HL-60/S4 (cell line): ENCODE data around the gene SCUBE2.
"Not testable (repeated sequence)": the region's sequence is repeated elsewhere in the genome, so short reads cannot be mapped to it uniquely, and the experiment has no call there.

Experiments used
- in situ Hi-C: fragments of 300-500 bp; cut with MboI; formaldehyde crosslinking; loops from 2 replicates; pipeline ENCODE4 v1.14.3; 2022; ENCODE audit warnings: low sequenced_read_pairs

The SCUBE2 gene

DNA sequence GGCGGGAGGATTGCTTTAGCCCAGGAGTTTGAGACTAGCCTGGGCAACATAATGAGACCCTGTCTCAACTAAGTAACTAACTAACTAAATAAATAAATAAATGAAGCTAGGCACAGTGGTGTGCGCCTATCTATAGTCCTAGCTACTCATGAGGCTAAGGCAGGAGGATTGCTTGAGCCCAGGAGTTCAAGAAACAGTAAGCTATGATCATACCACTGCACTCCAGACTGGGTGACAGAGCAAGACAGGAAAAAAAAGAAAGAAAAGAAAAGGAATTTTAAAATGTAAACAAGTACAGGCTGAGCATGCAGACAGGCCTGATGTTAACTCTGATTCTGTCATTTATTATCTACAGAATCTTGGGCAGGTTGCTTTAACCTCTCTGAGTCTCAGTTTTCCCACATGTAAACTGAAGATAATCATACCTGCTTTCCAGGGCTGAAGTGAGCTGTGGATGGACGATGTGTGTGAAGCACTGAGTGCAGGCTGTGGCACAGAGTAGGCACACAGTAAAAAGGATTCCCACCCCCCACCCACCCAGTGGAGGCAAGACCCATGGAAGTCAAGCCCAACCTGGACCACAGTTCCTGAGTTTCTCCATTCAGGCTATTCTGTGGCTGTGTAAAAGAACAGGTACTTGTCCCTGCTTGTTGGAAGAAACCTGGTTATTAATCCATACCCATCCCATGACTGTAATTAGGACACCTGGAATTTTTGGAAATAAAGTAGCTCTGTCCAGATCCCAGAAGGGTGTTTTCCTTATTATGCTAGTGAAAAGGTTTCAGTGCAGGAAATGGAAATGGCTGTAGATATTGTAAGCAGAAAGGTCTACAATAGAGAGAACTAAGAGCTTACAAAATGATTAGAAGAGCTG, 18.7 kb upstream of the SCUBE2 start:
- in situ Hi-C loops: no loop called here

DNA sequence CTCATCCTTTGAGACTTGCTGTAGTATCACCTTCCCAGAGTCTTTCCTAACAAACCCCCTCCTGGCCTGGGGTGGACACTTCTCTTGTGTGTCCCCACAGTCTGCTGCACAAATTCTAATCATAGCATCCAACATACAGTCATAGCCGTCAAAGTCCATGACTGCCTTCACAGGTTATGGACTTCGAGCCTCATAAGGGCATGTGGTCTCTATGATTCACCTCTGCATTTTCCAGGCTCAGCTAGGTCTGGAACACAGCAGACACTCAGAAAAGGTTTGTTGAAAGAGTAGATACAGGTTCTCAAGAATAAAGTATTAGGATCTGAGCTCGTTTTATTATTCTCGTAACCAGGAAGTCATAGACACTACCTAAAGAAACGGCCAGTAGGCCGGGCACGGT, 13.2 kb upstream of the SCUBE2 start:
- in situ Hi-C loops: no loop called here

DNA sequence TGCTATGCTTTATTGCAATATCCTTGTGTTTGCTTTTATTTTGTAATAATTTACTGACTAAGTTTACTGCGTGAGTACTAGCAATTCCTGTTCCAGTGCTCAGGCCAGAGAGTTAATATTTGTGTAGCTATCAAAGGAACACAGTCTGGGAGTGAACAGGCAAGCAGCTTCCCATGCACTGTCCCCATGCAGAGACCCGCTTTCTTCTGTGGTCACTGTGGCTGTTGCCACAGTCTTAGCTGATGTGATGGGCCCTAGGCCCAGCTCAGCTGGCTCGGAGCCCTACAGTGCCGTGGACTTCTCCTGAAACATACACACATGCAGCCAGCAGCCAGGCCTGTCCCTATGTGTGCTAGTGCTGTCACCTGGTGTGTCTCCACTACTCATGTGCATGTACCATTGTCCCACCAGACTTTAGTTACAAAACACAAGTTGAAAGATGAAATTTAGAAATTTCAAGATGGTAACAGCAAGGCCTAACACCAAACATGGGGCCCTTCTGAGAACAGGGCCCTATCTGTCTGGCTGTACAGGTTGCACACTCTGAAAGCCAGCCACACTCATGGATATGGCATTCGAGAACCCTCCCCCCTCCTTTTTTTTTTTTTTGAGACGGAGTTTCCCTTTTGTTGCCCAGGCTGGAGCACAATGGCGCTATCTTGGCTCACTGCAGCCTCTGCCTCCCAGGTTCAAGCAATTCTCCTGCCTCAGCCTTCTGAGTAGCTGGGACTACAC, 12.3 kb upstream of the SCUBE2 start:
- in situ Hi-C loops: no loop called here

DNA sequence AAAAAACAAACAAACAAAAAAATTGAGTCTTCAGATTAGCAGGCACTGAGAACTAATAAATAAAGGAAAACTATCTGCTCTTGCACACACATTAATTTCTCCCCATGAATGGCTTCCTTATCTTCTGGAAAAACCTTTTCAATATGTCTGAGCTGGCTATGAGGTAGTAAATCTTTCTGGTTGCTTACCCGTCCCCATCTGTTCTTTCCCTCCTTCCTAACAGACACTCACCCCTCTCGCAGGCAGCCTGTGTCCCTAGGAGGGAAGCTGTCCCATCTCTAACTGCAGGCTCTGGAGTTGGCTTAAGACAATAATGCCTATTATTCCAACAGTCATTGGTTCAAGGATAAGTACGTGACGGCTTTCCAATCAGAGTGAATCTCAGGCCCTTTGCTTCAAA, 8.2 kb upstream of the SCUBE2 start:
- in situ Hi-C loops: no loop called here

DNA sequence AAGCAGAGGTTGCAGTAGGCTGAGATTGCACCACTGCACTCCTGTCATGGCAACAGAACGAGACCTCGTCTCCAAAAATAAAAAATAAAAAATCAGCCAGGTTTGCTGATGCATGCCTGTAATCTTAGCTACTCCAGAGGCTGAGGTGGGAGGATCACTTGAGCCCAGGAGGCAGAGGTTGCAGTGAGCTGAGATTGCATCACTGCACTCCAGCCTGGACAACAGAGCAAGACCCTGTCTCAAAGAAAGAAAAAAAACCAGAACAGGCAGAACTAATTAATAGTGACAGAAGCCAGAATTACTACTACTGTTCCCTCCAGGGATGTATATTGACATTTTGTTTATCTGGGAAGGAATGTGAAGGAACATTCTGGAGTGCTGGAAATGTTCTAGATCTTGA, 7.1 kb upstream of the SCUBE2 start:
- in situ Hi-C loops: not testable (repeated sequence)

DNA sequence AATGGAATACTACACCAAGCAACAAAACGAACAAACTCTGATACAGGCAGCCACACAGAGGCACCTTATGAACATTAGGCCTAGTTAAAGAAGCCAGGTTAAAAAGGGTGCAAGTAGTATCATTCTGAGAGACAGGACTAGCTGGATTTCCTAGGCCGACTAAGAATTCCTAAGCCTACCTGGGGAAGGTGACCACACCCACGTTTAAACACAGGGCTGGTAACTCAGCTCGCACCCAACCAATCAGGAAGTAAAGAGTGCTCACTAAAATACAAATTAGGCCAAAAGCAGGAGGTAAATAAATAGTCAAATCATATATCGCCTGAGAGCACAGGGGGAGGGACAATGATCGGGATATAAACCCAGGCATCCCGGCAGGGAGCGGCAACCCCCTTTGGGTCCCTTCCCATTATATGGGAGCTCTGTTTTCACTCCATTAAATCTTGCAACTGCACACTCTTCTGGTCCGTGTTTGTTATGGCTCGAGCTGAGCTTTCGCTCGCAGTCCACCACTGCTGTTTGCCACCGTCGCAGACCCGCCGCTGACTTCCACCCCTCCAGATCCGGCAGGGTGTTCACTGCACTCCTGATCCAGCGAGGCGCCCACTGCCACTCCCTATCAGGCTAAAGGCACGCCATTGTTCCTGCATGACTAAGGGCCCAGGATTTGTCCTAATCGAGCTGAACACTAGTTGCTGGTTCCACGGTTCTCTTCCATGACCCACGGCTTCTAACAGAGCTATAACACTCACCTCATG, 6.0 kb upstream of the SCUBE2 start:
- in situ Hi-C loops: not testable (repeated sequence)

DNA sequence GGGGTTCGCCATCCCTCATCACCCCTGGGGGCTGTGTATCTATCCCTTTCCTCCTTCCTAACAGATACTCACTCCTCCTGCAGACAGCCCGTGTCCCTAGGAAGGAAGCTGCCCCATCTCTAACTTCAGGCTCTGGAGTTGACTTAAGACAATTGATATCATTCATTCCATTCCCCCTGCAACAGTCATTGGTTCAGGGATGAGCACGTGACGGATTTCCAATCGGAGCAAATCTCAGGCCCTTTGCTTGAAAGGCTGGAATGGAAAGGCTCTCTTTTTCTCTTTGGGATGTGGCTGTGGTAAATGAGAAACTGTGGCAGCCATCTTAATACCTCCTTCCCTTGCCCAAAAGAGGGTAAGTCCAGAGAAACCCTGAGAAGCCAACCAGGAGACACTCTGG, 5.0 kb upstream of the SCUBE2 start:
- in situ Hi-C loops: no loop called here

DNA sequence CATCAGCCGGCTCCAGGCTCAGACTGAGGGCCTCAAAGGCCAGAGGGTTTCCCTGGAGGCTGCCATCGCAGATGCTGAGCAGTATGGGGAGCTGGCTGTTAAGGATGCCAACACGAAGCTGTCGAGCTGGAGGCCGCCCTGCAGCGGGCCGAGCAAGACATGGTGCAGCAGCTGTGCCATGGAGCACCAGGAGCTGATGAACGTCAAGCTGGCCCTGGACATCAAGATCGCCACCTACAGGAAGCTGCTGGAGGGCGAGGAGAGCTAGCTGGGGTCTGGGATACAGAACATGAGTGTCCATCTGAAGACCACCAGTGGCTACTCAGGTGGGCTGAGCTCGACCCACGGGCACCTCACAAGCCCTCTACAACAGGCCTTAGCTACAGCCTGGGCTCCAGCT, 4.0 kb upstream of the SCUBE2 start:
- in situ Hi-C loops: no loop called here

DNA sequence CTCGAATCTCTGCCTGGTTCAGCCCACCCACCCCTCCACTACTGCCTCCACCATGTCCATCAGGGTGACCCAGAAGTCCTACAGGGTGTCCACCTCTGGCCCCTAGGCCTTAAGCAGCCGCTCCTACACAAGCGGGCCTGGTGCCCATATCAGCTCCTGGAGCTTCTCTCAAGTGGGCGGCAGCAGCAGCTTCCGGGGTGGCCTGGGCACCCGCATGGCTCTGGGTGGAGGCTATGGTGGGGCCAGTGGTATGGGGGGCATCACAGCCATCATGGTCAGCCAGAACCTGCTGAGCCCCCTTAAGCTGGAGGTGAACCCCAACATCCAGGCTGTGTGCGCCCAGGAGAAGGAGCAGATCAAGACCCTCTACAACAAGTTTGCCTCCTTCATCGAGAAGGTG, 3.0 kb upstream of the SCUBE2 start:
- in situ Hi-C loops: no loop called here

DNA sequence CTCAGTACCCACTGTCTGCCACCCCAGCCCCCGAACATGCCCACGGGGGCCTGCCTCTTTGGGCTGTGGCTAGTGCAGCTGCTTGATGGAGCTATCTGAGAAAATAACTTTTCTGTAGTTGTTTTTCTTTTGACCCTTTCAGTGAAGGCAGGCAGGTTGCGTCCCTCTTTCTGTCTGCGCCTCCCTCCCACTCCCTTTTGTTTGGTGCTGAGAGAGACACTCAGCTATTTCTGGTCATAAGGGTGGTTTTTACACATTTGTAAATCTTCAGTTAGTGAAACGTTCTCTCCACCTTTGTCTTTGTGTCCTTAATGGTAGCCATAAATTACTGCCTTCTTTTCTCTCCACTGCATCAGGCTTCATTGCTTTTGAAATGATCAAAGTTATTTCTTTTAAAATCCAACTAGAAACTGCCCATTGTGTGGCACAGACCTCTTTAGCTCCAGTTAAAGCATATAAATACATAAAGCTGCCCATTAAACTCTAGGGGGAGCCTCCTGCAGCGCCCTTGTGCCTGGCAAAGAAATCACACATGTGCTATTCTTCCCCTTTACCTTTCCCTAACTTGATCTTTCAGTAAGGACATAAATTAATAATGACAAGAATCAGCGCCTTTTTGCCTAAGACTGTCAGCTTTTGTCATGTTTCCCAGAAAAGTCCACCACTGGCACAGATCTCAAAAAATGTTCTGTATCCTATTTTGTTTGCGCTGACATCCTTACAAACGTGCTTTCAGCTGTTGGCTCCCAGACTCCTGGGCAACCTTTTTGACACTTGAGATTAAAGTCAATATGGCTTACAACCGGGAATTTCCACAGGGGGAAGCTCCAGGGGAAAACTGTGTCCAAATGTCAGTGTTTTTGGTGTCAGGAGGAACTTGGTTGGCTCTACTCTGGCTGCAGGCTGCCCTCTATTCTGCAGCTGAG, 1.7 kb upstream of the SCUBE2 start:
- in situ Hi-C loops: no loop called here

DNA sequence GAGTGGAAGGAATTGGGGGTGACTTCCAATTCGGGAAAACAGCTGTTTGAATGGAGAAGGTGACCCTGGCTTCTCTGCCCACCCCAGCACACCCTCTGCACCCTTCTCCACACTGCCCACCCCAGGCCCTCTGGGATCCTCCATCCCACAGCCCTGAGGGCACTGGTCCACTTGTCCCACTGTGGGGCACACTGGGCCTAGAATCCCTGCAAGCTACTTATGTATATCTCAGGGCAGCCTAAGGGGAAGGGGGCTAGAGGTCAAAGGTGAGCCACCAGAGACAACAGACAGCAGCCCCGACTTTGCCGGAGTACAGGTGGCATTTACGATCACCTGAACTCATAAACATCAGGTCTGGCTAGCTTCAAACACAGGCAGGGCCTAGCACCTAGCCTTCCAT, 673 bp upstream of the SCUBE2 start:
- in situ Hi-C loops: no loop called here

DNA sequence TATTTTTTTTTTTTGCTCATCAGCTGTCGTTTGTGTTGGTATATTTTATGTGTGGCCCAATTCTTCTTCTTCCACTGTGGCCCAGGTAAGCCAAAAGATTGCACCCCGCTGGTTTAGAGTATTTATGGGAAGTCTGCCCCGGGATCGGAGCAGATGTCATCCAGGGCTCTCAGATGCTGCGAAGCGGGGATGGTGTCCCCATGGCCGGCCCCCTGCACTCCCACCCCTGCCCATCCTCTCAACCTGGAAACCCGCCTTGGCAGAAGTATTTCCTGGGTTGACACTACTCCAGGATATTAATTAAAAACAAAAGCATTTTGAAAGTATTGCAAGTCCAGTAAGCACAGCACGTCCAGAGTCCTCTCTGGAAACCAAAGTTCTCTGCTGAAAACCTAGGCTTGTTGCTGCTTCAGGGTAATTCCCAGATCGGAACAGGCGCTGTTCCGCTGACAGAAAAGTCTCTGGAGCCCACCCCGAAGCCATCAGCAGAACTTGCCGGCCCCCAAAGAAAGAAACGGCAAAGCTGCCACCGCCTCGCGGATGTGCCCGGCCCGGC, 833 bp downstream of the SCUBE2 start:
- in situ Hi-C loops: no loop called here

DNA sequence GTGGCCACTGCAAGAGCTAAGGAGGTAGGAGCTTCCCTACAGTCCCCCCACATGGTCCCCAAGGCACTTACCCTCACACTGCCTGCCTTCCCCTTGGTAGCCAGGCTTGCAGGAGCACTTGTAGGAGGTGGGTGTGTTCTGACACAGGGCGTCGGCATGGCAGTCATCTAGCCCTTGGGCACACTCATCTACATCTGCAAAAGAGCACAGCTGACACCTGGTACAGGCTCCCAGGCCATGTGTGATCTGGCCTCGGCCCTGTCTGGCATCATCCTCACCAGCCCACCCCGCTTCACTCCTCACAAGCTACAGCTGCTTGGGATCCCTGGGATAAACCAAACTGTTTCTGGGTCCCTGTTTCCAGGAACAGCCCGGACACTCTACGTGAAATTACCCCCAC, 1.8 kb downstream of the SCUBE2 start:
- in situ Hi-C loops: no loop called here

DNA sequence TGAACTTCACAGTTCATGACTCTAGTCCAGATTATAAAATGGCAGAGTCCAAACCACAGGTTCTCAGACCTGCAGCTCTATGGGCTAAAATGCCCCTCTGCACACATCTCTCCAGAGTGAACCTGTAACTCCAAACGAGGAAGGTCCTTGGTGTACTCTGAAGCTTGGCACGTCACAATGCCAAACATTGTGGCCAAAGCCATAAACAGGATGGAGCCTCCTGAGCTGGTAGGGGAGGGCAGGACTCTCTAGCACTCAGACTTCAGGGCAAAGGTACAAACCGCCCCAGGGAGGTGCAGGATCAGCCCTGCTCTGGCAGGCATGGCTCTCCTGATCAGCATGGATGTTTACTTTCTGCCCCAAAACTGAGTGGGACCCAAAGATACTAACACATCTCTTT, 2.3 kb downstream of the SCUBE2 start:
- in situ Hi-C loops: no loop called here

DNA sequence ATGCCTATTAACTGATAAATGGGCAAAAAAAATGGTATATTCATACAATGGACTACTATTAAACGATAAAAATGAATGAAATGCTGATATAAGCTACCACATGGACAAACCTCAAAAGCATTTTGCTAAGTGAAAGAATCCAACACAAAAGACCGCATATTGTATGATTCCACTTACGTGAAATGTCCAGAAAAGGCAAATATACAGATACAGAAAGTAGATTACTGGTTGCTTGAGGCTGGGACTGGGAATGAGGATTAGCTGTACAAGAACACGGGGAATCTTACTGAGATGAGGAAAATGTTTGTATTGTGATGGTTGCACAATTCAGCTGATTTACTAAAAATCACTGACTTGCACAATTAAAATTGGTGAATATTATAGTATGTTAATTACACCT, 8.8 kb downstream of the SCUBE2 start:
- in situ Hi-C loops: no loop called here

DNA sequence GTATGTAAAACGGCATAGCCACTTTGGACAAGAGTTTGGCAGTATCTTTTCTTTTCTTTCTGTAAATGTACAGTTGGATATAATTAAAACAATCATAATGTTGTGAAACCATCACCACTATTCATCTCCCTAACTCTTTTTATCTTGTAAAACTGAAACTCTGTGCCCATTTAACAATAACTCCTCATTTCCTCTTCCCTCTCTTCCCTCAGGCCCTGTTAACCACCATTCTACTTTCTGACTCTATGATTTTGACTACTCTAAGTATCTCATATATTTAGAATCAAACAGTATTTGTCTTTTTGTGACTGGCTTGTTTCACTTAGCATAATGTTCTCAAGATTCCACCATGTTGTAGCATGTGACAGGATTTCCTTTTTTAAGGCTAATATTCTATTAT, 10.2 kb downstream of the SCUBE2 start:
- in situ Hi-C loops: no loop called here

DNA sequence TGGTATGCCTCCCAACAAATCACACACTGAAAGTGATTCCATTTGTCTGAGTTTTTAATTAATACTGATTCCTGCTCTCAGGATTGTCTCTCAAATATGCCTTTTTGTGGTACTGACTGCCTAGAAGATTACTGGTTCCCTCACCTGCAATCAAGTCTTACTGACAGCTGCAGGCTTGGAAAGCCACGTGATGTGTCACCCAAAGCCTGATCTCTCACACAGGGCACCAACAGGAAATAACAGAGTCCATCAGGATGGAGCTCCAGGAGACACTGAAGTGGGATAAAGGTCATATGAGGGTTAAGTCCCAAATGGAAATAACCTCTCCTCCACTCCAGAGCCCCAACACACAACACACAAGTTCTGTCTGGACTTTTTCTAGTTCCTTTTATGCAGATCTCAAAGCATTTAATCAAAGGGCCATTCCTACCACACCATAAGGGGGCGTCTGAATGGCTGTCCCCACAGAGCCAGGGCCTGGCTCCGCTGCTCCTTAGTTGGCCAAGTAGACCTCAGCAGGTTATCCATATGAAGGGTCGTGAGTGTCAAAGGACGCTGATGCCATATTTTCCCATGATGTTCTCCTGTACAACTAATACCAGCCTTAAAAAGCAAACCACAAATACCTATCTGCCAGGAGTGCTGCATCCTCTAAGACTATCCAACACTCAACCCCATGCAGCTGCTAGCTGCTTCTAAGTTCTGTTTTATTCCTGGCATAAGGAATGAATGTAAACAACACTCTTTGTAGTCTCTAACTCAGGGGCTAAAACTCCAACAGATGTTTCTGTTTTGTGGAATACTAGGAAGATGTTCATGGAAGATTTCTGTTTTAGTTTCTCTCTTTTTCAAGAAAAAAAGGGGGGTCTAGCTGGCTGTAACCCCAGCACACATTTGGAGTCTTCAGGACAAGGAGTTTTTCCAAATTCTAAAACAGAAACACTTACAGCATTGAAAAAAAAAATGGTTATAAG, 13.0 kb downstream of the SCUBE2 start:
- in situ Hi-C loops: no loop called here

DNA sequence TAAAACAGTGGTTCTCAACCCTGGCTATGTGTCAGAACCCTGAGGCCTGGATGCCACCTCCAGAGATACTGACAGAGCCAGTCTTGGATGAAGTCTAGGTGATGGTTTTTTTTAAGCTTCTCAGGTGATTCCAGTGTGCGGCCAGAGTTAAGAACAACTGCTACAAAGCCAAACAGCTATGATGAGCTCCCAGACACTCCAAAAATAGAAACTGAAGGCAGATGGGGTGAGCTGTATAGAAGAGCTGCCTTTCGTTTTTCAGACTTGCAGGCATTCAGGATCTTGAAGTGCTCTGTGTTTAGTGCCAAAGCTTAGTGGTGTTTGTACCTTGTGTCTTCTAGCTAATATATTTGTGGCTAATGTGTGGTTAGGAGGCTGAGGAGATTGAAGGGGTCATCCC, 14.2 kb downstream of the SCUBE2 start:
- in situ Hi-C loops: no loop called here

DNA sequence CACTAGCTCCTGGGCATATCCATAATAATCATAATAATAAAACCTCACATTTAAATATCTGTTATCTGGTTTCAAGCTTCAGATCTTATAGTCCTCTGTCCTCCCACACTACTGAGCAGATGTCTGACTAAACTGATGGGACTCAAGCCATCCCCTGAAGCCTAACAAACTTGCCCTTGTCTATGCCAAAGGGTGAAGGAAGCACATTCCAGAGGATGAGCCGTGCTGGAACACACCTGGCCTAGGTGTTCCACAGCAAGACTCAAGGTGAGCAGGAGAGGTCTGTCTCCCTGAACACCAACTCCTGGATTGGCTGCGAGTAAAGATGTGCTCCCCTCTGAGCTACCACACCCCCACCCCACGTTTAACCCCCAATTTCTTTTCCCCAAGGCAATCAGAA, 14.7 kb downstream of the SCUBE2 start:
- in situ Hi-C loops: no loop called here
